ENCODE data around the gene NEDD4L.
A peak's percentile ranks its signal among the peaks of the same experiment; 100 is the strongest.
"Not testable (repeated sequence)": the region's sequence is repeated elsewhere in the genome, so short reads cannot be mapped to it uniquely, and the experiment has no call there.

The NEDD4L gene

GRCh38 chr18:58043491-58044369, at the start of gene NEDD4L:
Gene NEDD4L, plus strand, starts transcription at chr18:58044226. Its CDS starts 435 bp downstream, at chr18:58044661.
- peak; percentile 31 to 51 for DNase-seq

DNA sequence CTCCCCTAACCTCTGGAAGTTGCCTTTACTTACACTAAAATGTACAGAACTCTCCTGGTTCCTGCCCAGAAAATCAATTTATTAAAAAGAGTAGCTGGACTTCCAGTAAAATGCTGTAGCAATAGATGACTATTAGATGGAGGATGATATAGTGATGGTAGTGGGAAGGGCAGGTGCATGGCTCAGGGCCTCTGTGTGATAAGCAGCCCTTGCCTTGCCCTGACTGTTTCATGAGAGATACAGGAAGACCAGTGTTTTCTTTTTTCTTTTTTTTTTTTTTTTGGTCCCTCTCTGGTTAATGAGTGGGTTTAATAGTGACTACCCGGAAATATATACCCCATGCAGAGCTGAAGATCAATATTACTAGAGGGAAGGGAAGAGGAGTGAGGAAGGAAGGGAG, 48.7 kb upstream of the NEDD4L start:
- DNase-seq, result no peak

DNA sequence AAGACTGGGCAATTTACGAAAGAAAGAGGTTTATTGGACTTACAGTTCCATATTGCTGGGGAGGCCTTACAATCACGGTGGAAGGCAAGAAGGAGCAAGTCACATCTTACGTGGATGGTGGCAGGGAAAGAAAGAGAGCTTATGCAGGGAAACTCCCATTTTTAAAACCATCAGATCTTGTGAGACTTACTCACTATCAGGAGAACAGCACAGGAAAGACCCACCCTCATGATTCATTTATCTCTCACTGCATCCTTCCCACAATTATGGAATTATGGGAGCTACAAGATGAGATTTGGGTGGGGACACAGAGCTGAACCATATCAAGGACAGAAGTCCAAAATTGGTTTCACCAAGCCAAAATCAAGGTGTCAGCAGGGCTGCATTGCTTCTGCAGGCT, 47.1 kb upstream of the NEDD4L start:
- not testable (repeated sequence) for DNase-seq

DNA sequence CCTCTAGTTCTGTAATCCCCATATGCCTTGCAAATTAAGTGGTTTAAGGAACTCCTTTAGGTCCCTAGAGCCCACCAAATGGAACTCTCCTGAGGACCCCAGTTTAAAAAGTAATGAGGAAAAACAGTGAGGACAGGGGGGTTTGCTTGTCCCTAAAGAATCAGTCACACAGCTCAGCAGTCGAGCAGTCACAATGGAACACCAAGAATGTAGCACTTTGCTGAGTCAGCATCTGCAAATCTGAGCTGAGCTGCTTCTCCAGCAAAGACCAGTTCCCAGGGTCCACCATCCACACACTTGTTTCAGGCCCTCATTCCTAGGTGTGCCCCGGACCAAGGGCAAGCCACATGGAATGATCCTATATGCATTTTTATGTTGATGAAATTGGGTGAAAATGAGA, 46.2 kb upstream of the NEDD4L start:
- DNase-seq, result no peak

GRCh38 chr18:57998461-57998860, 45.6 kb upstream of the NEDD4L start:
- no peak for DNase-seq

DNA sequence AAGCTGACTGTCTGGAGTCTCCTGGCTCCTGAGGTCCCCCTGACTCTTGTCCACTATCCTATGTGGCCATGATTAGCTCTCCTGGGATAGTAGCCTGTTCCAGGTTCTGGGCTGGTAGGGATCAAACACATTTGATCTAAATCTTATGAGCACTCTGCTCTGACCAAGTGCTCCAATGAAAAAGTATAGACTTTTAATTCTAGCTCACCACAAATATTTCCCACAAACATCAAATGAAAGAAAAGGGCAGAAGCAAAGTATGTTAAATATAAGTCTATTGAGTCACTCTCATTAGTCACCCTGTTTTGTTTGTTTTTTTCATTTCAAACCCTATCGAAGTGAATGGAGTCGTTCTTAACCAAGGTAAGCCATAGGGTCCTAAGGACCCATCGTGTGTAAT, 39.7 kb upstream of the NEDD4L start:
- no peak for DNase-seq

DNA sequence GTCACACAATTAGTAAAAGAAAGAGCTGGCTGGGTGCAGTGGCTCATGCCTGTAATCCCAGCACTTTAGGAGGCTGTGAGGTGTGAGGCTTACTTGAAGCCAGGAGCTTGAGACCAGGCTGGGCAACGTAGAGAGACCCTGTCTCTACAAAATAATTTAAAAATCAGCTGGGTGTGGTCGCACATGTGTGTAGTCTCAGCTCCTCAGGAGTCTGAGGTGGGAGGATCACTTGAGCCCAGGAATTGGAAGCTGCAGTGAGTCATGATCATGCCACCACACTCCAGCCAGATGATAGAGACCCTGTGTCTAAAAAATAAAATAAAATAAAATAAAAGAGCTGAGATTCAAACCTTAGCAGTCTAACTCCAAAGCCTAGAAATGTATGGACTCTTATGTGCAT, 39.0 kb upstream of the NEDD4L start:
- DNase-seq, result no peak

- DNase-seq, result no peak
Observed at GRCh38 chr18:58005885-58006523, 38.0 kb upstream of the NEDD4L start.

DNA sequence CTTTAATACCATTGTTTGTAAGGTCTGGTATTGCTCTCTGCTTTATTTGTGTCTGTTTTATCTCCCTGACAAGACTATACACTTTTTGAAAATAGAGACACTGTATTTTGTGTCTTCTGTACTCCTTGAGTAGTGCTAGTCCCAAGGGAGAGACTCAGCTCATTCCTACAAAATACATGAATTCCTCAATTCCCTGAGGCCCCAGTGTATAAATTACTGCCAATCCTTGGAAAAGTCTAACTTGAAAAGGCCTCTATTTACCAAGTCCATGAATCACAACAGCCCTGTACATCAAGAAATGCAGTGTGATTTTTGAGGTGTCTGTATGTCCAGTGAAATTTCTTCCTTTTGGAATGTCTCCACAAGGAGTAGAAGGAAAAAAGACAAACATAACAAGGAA, 34.9 kb upstream of the NEDD4L start:
- DNase-seq, result no peak

- DNase-seq, result no peak
Observed at GRCh38 chr18:58010265-58010664, 33.8 kb upstream of the NEDD4L start.

DNA sequence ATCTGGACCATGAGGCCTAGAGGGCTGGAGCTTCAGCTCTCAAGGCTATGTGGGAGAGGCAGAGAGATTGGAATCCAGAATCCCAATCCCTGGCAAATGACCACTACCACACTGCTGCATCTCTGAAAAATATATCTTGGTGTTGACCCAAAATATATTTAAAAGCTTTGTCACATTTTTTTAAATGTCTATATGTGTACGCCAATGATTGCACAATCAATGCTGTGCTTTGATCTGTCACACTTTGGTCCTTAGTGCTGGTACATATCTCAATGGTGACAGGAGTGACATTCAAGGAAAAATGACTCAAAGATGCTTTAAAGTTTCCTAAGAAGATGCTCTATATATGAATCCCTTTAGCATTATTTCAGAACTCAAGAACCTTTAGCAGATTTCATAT, 31.7 kb upstream of the NEDD4L start:
- DNase-seq, result no peak

DNA sequence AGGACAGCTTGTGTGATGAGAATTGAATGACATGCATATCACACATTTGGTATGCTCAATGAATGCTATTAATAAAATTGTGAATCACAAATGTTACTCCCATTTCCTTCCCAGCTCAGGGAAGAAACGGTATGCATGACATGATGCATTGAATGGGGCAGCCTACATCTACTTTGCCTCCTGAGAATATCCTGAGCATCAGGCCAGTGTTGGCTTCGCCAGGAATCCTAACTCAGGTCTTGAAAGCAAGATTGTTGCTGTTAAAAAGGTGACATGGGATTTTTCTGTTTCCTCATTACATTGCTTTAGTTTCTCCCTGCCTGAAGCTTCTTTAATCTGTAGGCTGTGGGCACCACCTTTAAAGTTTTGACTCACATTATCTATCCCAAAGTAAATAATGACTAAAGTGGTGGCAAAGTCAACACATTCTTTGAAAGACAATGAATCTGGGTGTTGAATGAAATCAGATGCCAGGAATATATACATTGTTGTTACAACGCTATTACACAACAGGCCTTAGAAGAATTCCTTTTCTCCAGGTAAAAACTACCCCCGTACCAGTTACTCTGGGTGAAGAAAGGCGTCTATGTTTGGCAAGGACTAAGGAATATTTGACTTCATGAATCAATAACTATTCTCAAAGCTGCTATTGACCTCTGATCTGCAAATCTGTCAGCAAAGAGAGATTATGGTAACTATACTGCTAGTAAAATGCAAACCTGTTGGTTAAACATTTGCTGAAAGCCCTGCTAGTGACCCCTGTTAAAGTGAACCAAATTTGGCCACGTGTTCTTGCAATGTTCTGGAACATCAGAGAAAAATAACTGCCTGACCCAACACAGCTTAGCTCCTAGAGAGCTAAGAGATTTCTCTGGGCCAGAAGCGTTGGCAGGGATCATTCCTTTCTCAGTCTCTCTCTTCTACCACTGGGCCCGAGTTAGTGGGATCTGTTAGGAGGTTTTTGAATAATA, 30.5 kb upstream of the NEDD4L start:
- DNase-seq, result no peak

- no peak for DNase-seq
Observed at GRCh38 chr18:58015065-58015780, 28.8 kb upstream of the NEDD4L start.

GRCh38 chr18:58017267-58017666, 26.8 kb upstream of the NEDD4L start:
- DNase-seq, result no peak

- DNase-seq, result no peak
Observed at GRCh38 chr18:58020567-58021107, 23.4 kb upstream of the NEDD4L start.

DNA sequence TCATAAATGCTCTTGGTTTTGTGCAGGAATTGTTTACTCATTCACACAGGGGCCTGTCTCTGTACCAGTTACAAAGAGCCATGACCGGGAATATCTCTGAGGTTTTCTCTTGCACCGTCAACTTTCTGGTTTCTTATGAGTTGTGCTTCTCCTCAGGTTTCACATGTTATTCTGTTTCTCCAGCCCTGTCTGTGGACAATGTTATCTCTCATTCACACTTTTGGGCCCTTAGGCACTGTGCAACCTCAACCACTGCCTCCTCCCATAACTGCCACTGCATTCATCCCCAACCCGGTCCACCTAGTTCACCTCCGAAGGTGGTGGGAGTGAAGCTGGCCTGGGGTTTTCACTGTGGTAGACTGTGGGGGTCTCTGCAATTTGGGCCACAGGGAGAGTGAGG, 22.5 kb upstream of the NEDD4L start:
- DNase-seq, result no peak

GRCh38 chr18:58023108-58023507, 20.9 kb upstream of the NEDD4L start:
- no peak for DNase-seq

DNA sequence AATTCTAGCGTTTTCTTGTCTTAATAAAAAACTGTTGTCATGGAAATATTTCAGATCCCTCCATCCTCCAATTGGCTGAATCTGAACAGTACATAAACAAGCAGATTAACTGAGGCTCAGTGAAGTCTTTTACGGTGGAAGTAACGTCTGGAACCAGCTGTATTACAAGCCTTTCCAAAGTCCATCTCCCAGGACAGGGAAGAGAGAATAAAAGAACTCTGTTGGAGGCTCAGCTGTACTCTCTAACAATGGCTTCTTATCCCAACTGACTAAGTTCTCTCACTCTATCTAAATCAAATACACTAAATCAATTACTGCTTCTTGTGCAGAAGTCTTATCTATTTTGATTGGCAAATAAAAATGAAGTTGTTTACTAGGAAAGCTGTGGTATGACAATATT, 19.9 kb upstream of the NEDD4L start:
- no peak for DNase-seq

- DNase-seq, result no peak
Observed at GRCh38 chr18:58025205-58025604, 18.8 kb upstream of the NEDD4L start.

GRCh38 chr18:58025733-58026132, 18.3 kb upstream of the NEDD4L start:
- DNase-seq, result no peak

- DNase-seq, result no peak
Observed at GRCh38 chr18:58026395-58026794, 17.6 kb upstream of the NEDD4L start.

- no peak for DNase-seq
Observed at GRCh38 chr18:58026857-58027256, 17.2 kb upstream of the NEDD4L start.
